Sigmoid colon (tissue), 3 donors: ENCODE measurements around the gene PAFAH1B2.

Experiments used
- CTCF ChIP-seq, 4 experiments: fragments of 450-650 bp in 3 of 4; fragments of 200-600 bp in 1 of 4; IDR thresholded peaks; one replicate each; pipeline ENCODE4 v1.5.1; 2016 to 2019; ENCODE audit warnings: antibody characterized with exemption in 4 of 4, mild to moderate bottlenecking in 3 of 4, moderate library complexity in 2 of 4
- POLR2A ChIP-seq, 2 donors: fragments of 450-650 bp; IDR thresholded peaks; one replicate each; pipeline ENCODE4 v1.6.1; 2016; ENCODE audit warnings: antibody characterized with exemption in 2 of 2, mild to moderate bottlenecking in 2 of 2, moderate library complexity in 2 of 2

DNA sequence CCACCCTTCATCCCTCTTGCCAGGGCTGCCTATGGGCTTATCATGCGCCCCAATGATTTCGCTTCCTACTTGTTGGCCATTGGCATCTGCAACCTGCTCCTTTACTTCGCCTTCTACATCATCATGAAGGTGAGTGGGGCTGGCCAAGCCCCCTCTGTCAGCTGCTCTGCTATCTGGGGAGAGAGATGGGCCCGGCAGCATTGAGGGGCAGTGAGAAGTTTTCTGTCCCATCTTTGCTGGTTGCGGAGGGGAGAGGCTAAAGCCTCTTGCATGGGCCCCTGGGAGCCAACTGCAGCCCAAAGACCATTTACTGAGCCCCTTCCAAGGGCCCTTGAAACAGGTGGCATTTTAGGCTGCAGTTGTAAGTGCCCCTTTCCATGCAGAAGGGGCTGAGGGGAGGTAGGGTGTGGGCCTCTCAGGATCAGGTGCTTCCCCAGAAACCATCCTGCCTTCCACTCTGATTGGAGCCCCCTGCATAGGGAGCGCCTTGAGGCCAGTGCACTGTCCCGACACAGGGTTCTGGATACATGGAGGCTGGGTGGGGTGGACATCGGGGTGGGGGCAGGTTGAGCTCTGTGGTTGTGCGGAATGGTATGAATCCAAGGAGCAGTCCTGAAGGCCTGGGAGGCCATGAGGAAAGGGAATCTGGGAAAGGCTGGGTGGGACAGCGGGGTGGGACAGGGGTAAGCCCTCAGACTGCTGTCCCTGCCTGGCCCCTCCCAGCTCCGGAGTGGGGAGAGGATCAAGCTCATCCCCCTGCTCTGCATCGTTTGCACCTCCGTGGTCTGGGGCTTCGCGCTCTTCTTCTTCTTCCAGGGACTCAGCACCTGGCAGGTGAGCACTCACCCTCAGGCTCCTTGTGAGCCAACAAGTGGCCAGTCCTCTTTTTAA is 49.3 kb downstream of the PAFAH1B2 start:
- TF ChIP-seq CTCF (IDR thresholded peaks at IDR 0.05) (no peak), POLR2A (IDR thresholded peaks at IDR 0.05) (no peak)
